WERI-Rb-1 (cell line): Measurements from ENCODE around the gene TUBA4B.
A peak's percentile ranks its signal among the peaks of the same experiment; 100 is the strongest.

Source experiments
- DNase-seq: peaks from one replicate; pipeline ENCODE4 v3.0.0-alpha.2; 2020
- H3K27ac ChIP-seq: fragments of 250-450 bp; sonication (Bioruptor Pico); 2 replicates; pipeline ENCODE4 v1.5.1; 2020; ENCODE audit warnings: mild to moderate bottlenecking, moderate library complexity
- H3K27me3 ChIP-seq: fragments of 250-450 bp; sonication (Bioruptor Pico); 2 replicates; pipeline ENCODE4 v1.5.1; 2021; ENCODE audit warnings: mild to moderate bottlenecking, low read depth, moderate library complexity; ENCODE audit not compliant: insufficient read depth, severe bottlenecking
- H3K36me3 ChIP-seq: fragments of 250-450 bp; sonication (Bioruptor Pico); 2 replicates; pipeline ENCODE4 v1.5.1; 2020; ENCODE audit warnings: mild to moderate bottlenecking, moderate library complexity
- H3K4me3 ChIP-seq: 2 replicates; pipeline ENCODE4 v1.5.1; 2011; ENCODE audit warnings: low read depth, mild to moderate bottlenecking, control low read depth, low read length
- H3K9me3 ChIP-seq: fragments of 250-450 bp; sonication (Bioruptor Pico); 2 replicates; pipeline ENCODE4 v1.5.1; 2021; ENCODE audit warnings: mild to moderate bottlenecking, moderate library complexity; ENCODE audit not compliant: severe bottlenecking
- CTCF ChIP-seq: IDR thresholded peaks from 2 replicates; pipeline ENCODE4 v1.5.1; 2011; ENCODE audit warnings: low read depth, mild to moderate bottlenecking, control low read depth, inconsistent platforms, low read length

TUBA4B gene

GRCh38 chr2:219297766-219298456 lies 44.9 kb downstream of the TUBA4B start:
- Histone ChIP-seq H3K36me3 (peaks cover 24% of the 10 kb centered on the region), H3K27me3 (no peaks in the 10 kb centered on the region), H3K27ac (no peak overlapping the region), H3K4me3 (no peak overlapping the region), H3K9me3 (no peaks in the 10 kb centered on the region)
- DNase-seq = peak; percentile 40
- TF ChIP-seq CTCF = 0 out of 2 replicates have a peak, but pooled peaks have one; percentile 1

GRCh38 chr2:219298759-219299371 lies 45.8 kb downstream of the TUBA4B start:
- H3K4me3 ChIP-seq = no peak overlapping the region
- no peaks in the 10 kb centered on the region for H3K27me3 ChIP-seq
- H3K36me3 ChIP-seq = peaks cover 32% of the 10 kb centered on the region
- no peak overlapping the region for H3K27ac ChIP-seq
- DNase-seq = peak; percentile 88
- no peaks in the 10 kb centered on the region for H3K9me3 ChIP-seq
- TF ChIP-seq CTCF = peak; percentile 97

- no peak overlapping the region for H3K4me3 ChIP-seq
- no peaks in the 10 kb centered on the region for H3K9me3 ChIP-seq
- TF ChIP-seq CTCF = no peak
- DNase-seq = no peak
- no peak overlapping the region for H3K27ac ChIP-seq
- peaks cover 33% of the 10 kb centered on the region for H3K36me3 ChIP-seq
- H3K27me3 ChIP-seq = no peaks in the 10 kb centered on the region
Measured at GRCh38 chr2:219299372-219299760, 46.3 kb downstream of the TUBA4B start.

GRCh38 chr2:219300022-219300421 lies 47.0 kb downstream of the TUBA4B start:
- Histone ChIP-seq H3K36me3 (peaks cover 33% of the 10 kb centered on the region), H3K4me3 (no peak overlapping the region), H3K27ac (no peak overlapping the region), H3K9me3 (no peaks in the 10 kb centered on the region), H3K27me3 (no peaks in the 10 kb centered on the region)
- no peak for DNase-seq
- TF ChIP-seq CTCF = no peak

- Histone ChIP-seq H3K27me3 (no peaks in the 10 kb centered on the region), H3K36me3 (peaks cover 33% of the 10 kb centered on the region), H3K9me3 (no peaks in the 10 kb centered on the region), H3K4me3 (no peak overlapping the region), H3K27ac (no peak overlapping the region)
- no peak for DNase-seq
- TF ChIP-seq CTCF = no peak
Measured at GRCh38 chr2:219302412-219302968, 49.4 kb downstream of the TUBA4B start.
